ENCODE measurements around the gene NTM.

Gene NTM

GRCh38 chr11:131985846-131986301 lies 615.5 kb downstream of the NTM start:
- DNase-seq: no peak

- no peak for DNase-seq
These were observed 617.3 kb downstream of the NTM start for GRCh38 chr11:131987703-131988102.

DNA sequence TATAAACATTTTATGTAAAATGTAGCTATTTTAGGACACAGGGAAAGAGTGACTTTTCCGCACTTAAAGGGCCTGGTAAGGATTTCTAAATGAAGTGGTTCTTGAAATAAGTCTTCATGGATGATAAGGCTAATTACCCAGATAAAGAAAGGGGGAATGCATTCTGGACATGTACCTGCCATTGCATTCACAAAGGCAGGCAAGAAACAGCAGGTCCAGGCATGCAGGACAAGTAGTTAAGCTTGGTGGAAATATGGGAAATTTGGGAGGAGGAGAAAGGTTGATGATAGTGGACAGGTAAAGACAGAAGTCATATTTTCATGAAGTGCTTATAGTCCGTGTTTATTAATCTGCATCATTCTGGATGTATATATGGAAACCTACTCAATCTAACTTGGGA lies 621.2 kb downstream of the NTM start:
- DNase-seq: no peak

GRCh38 chr11:131993246-131993645 lies 622.8 kb downstream of the NTM start:
- DNase-seq: no peak

DNA sequence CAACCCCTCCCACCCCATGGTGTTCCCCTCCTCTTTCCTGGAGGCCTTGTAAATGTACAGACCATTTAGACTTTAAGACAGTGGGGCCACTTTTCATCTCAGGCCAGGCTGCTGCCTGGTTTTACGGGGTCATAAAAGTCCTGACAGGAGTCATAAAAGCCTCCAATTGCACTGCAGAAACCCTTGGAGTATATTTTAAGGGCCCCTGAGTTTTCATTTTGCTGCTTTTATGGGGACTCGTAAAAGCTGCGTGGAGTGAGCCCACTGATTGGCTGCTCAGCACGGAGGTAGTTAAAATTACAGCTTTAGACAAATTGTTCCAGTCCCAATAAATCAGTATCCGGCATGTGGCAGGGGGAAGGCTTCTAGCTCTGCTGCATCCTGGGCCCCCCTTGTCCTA lies 627.6 kb downstream of the NTM start:
- DNase-seq: no peak

DNA sequence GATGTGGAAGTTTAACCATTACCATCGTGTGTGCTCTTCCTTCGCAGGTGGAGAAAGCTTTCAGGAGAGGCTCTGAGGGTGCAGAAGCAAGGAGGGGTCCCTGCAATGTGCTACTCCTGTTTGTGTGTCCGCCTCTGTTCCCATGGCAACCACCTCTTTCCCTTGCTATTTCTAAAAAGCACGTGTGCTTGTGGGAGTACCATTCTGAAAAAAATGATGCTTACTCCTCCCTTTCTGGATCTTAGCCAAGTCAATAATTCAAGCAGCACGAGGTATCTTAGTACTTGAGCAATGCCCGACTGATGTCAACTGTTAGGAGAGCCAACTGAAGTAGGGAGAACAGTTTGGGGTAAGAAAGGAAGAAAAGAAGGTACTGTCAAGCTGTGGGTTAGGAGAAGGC lies 628.7 kb downstream of the NTM start:
- DNase-seq: no peak

GRCh38 chr11:131999955-132000354 lies 629.5 kb downstream of the NTM start:
- DNase-seq: no peak

GRCh38 chr11:132005887-132006286 lies 635.5 kb downstream of the NTM start:
- DNase-seq: no peak

GRCh38 chr11:132006884-132007580 lies 636.6 kb downstream of the NTM start:
- no peak for DNase-seq

DNA sequence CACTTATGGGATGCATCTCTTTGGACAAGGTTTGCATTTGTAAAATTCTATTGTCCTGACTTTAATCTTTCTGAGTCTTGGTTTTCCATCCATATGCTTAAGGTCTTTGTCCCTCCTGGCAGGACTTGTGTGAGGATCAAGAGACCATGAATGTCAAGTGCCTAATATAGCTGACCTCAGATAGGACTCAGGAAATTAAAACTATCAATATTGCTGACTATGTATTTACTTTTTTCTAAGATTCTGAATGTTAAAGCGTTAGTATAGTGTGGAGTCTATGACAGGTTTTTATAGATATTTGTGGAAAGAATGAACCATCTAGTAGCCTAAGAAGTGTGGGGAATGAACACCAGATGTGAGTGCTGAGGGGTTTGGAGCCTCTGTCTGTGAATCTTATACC lies 637.8 kb downstream of the NTM start:
- DNase-seq: no peak

DNA sequence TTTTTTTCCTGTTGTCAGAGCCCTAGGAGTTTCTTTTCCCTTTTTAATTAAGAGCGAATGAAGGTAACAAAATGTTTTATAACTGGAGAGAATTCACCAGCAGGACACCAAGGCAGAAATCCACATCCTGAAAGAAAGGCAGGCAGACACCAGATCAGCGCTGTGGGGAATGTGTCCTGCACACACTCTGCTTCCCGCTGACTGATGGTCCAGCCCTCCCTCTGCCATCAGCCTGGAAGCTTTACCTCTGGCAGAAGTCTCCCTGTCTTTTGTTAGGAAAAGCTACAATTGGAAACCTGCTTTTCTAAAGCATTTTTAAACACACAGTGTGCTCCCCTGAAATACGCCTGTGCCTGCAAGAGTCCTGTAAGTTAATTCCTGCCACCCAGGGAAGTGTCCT lies 638.5 kb downstream of the NTM start:
- DNase-seq: no peak

- no peak for DNase-seq
These were observed 649.6 kb downstream of the NTM start for GRCh38 chr11:132020001-132020400.

GRCh38 chr11:132022285-132022684 lies 651.9 kb downstream of the NTM start:
- DNase-seq: no peak

GRCh38 chr11:132022733-132023478 lies 652.5 kb downstream of the NTM start:
- no peak for DNase-seq

GRCh38 chr11:132024587-132025295 lies 654.3 kb downstream of the NTM start:
- DNase-seq: no peak

- DNase-seq: no peak
These were observed 656.3 kb downstream of the NTM start for GRCh38 chr11:132026746-132027145.

GRCh38 chr11:132028380-132029240 lies 658.2 kb downstream of the NTM start:
- no peak for DNase-seq

- DNase-seq: no peak
These were observed 660.5 kb downstream of the NTM start for GRCh38 chr11:132030896-132031295.

GRCh38 chr11:132032555-132032954 lies 662.1 kb downstream of the NTM start:
- DNase-seq: no peak

- DNase-seq: no peak
These were observed 662.6 kb downstream of the NTM start for GRCh38 chr11:132033051-132033450.

- DNase-seq: no peak
These were observed 664.8 kb downstream of the NTM start for GRCh38 chr11:132035228-132035627.

DNA sequence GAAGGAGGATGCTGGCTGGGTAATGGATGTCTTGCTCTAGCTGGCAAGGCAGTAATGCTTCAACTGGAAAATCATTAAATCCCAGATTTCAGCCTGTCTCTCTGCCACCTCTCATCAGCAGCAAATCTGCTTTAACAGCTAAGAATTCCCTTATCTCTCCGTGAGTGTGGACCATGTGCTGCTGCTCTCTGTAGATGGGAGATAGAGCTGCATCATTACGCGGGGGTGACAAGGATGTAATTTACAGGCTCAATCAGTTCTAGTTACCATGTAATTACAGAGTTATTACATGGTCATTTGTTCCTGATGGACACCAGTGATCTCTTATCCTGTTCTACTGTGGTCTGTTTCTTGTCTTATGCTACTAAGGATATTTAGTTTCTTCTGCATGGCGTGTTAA lies 665.4 kb downstream of the NTM start:
- DNase-seq: no peak

- no peak for DNase-seq
These were observed 665.8 kb downstream of the NTM start for GRCh38 chr11:132036220-132036619.
